Measurements from ENCODE around the gene ATAT1. TPM values are rescaled to one million over a fixed set of nuclear protein-coding genes. Genes with fewer than 3 reads are reported as not detected.

Gene ATAT1
- total RNA-seq, 1 donor from 2014 or later = 11.4 TPM

DNA sequence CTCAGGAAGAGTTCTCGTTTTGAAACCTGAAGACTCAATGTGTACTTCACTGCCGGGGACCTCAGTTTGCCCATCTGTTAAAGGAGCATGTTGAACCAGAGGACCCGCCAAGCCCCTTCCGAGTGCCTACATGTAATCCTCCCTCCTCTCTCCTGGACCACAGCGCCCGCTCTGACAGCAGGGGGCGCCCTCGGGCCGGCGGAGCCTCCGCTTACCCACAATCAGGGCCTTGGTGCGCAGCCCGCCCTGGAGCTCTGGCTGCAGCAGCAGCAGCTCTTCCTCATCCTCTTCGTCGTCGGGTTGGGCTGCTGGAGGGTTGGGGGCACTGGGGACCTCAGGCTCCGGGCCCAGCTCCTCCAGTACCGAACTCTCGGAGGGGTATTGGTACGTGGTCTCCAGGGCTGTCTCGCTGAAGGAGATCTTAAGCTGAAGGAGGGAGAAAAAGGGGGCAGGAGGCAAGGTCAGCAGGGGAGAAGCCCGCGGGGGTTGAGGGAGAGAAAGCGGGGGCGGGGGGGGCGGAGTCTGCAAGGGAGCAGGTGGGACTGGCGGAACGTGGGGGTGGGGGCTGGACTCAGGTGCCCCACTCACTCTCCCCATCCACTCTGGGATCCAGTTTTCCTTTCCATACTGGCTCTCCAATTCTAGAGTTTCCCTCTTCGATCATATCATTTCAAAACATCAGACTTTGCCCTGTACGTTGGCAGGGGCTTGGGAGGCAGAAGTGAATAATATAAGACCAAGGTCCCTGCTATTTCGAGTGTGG, 52.5 kb downstream of the ATAT1 start:
- peak overlapping the region; percentile 99 for H3K4me3 Mint-ChIP-seq (ENCODE audit: unreplicated experiment)

DNA sequence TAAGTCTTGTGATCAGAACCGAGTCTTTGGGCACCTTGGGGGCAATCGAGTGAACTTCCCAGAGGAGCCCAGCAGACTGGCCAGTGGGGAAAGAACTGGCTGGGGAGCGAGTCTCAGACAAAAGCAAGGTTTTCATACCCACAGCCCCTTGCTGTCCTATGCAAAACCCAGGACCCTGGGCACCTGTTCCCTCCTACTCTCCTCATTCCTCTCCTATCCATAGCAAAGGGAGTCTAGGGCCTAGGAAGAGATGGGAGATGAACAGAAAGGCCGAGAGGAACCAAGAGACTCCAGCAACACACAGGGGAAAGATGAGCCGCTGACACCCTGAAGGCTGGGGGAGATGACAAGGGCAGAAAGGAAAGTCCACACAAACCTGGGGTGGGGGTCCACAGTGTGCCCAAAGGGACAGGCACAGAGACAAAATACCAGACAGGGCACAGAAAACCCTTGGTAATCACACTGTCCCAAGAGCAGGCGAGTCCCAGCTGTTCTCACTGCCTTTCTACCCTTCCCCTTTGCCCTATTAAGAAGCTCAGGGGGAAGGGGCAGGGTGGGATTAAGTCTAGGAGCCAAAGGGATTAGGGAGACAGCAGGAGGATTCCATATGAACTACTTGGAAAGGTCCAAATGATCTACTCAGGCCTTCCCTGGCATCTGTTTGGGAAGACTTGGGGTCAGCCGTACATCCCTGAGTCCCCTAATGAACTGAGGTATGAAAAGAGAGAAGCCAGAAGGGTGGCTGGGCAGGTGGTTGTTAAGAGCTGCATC, 53.3 kb downstream of the ATAT1 start:
- Mint-ChIP-seq H3K4me1 (ENCODE audit: low read depth) (peaks cover 56% of the 10 kb centered on the region), H3K27me3 (ENCODE audit: low read depth) (no peaks in the 10 kb centered on the region), H3K27ac (ENCODE audit: unreplicated experiment) (peak overlapping the region; percentile 80), H3K36me3 (ENCODE audit: low read depth) (peaks cover 36% of the 10 kb centered on the region), H3K4me3 (ENCODE audit: unreplicated experiment) (peak overlapping the region; percentile 99), H3K9me3 (ENCODE audit: low read depth) (no peaks in the 10 kb centered on the region)
- TF ChIP-seq, protein P1, sequence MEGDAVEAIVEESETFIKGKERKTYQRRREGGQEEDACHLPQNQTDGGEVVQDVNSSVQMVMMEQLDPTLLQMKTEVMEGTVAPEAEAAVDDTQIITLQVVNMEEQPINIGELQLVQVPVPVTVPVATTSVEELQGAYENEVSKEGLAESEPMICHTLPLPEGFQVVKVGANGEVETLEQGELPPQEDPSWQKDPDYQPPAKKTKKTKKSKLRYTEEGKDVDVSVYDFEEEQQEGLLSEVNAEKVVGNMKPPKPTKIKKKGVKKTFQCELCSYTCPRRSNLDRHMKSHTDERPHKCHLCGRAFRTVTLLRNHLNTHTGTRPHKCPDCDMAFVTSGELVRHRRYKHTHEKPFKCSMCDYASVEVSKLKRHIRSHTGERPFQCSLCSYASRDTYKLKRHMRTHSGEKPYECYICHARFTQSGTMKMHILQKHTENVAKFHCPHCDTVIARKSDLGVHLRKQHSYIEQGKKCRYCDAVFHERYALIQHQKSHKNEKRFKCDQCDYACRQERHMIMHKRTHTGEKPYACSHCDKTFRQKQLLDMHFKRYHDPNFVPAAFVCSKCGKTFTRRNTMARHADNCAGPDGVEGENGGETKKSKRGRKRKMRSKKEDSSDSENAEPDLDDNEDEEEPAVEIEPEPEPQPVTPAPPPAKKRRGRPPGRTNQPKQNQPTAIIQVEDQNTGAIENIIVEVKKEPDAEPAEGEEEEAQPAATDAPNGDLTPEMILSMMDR (IDR thresholded peaks at IDR 0.05) = no peak
- no peak for DNase-seq (ENCODE audit: low spot score)

More for the DNA sequence above, 52.5 kb downstream of the ATAT1 start:
- Mint-ChIP-seq H3K27me3 (ENCODE audit: low read depth) (no peaks in the 10 kb centered on the region), H3K27ac (ENCODE audit: unreplicated experiment) (peak overlapping the region; percentile 71), H3K4me1 (ENCODE audit: low read depth) (peaks cover 53% of the 10 kb centered on the region), H3K9me3 (ENCODE audit: low read depth) (no peaks in the 10 kb centered on the region), H3K36me3 (ENCODE audit: low read depth) (peaks cover 31% of the 10 kb centered on the region)
- DNase-seq (ENCODE audit: low spot score) = no peak
- TF ChIP-seq, protein P1 (IDR thresholded peaks at IDR 0.05) = peak; percentile 93

DNA sequence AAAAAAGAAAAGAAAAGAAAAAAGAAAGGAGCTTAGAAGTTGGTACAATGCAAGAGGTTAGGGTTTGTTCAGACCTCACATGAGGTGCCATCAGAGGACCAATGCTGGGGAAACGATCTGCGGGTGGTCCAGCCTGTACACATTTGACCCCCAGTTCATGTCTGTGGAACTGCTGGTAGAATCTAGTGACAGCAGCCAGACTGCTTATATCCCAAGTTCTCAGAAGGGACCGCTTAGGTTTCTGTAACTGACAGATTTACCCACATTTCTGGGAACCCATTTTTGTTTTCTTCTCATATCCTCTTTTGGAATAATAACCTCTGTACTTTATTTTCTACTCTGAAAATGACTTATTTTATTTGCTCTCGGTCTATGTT, 55.1 kb downstream of the ATAT1 start:
- peak overlapping the region; percentile 97 for H3K27ac Mint-ChIP-seq (ENCODE audit: unreplicated experiment)
- H3K4me3 Mint-ChIP-seq (ENCODE audit: unreplicated experiment) = peak overlapping the region; percentile 99
- no peaks in the 10 kb centered on the region for H3K9me3 Mint-ChIP-seq (ENCODE audit: low read depth)
- TF ChIP-seq, protein P1 (IDR thresholded peaks at IDR 0.05) = no peak
- DNase-seq (ENCODE audit: low spot score) = no peak
- H3K36me3 Mint-ChIP-seq (ENCODE audit: low read depth) = peaks cover 38% of the 10 kb centered on the region
- peaks cover 57% of the 10 kb centered on the region for H3K4me1 Mint-ChIP-seq (ENCODE audit: low read depth)
- no peaks in the 10 kb centered on the region for H3K27me3 Mint-ChIP-seq (ENCODE audit: low read depth)

DNA sequence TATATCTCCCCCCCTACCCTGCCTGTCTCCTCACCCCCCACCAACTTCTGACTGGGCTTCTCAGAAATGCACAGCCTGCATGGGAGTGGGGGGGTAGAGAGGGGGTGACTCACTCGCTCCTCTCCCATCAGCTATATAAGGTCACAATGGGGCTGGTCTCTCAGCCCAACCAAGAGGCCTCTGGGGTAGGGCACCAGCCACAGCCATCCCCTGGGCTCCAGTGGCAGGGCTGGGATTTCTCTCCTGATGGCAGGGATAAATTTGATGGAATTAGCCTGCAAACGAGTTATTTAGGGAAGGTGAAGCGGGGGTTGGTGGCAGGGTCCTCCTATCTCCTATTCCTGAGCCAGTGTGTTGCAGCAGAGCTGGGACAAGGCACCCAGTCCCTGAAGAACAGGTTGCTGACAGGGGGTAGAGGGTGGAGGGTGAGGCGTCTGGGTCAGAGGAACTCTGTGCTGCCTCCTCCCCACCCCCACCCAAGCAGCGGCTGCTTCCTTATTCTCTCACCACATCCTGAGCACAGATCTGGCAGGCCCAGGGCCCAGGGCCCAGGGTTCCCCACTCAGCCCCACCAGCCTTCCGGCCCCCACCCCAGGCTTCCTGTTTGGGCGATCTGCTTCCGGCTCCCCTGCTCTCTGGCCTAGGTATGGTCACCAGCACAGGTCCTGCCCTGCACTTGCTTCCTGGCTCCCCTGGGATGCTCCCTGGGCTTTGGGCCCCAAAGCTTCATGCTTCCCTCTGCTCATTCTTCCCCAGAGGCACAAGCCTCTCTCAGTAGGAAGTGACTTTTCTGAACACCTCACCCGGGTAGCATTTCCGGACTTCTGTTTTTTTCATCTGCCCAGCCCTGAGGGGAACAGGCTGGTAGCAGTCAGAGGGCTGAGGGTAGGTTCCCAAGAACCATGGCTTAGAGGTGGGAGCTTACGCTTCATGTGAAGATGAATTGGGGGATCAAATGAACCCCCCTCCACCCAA, 55.8 kb downstream of the ATAT1 start:
- peaks cover 35% of the 10 kb centered on the region for H3K36me3 Mint-ChIP-seq (ENCODE audit: low read depth)
- H3K4me1 Mint-ChIP-seq (ENCODE audit: low read depth) = peaks cover 57% of the 10 kb centered on the region
- H3K27me3 Mint-ChIP-seq (ENCODE audit: low read depth) = no peaks in the 10 kb centered on the region
- no peak for DNase-seq (ENCODE audit: low spot score)
- no peaks in the 10 kb centered on the region for H3K9me3 Mint-ChIP-seq (ENCODE audit: low read depth)
- peak overlapping the region; percentile 99 for H3K4me3 Mint-ChIP-seq (ENCODE audit: unreplicated experiment)
- H3K27ac Mint-ChIP-seq (ENCODE audit: unreplicated experiment) = peak overlapping the region; percentile 97
- TF ChIP-seq, protein P1 (IDR thresholded peaks at IDR 0.05) = no peak

Measured in chondrocyte (in vitro differentiated cells).